ENCODE results near the gene MAPK14. TPM values are rescaled to one million over a fixed set of nuclear protein-coding genes. Genes with fewer than 3 reads are reported as not detected.
A peak's percentile ranks its signal among the peaks of the same experiment; 100 is the strongest.

The MAPK14 gene
- total and polyA plus RNA-seq, 12 donors, result 11.3 to 119 (median 49.3) TPM

- H3K27me3 ChIP-seq, result no peaks in the 10 kb centered on the region
- peaks cover 11 to 23% of the 10 kb centered on the region in 2 donors for H3K4me1 ChIP-seq (replicated peaks in 1 of 2)
- no peaks in the 10 kb centered on the region for H3K9me3 ChIP-seq (replicated peaks in 1 of 3)
- no peak overlapping the region for H3K27ac ChIP-seq
- H3K4me3 ChIP-seq, result no peak overlapping the region
- peaks cover 0 to 4% of the 10 kb centered on the region in 2 donors for H3K36me3 ChIP-seq (replicated peaks in 1 of 2)
- whole genome bisulfite sequencing, 4 donors, result 50 to 89% (median 84%) methylated on average over 2 to 4 of the region's 4 CpGs
- intact Hi-C loops (cut with DNase I), result no loop called here
- no peak for TF ChIP-seq CTCF (IDR thresholded peaks at IDR 0.05)
- no peak for TF ChIP-seq POLR2A (IDR thresholded peaks at IDR 0.05)
- no peak for DNase-seq
These were observed 117.9 kb downstream of the MAPK14 start for GRCh38 chr6:36145495-36145894.

DNA sequence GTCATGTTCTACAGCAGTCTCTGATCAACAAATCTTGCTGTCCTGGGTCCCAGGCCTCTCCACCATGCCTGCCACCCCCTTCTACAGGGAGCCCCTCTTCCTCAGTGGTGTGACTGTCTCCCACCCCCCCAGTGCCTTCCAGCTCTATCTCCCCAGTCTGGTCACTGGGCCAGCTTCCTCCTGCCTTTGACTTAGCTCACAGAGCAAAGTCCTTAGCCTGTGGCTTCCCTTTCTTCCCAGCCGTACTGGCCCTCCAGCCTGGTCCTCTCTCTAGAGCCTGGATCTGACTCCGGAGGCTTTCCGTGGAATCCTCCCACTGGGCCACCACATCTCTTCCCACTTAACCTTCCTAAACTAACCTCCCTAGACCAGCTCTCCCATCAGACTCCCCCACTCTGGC, 119.7 kb downstream of the MAPK14 start:
- no peaks in the 10 kb centered on the region for H3K27me3 ChIP-seq
- no peaks in the 10 kb centered on the region for H3K36me3 ChIP-seq (replicated peaks in 1 of 2)
- H3K27ac ChIP-seq, result no peak overlapping the region
- H3K9me3 ChIP-seq (replicated peaks in 1 of 3), result no peaks in the 10 kb centered on the region
- peaks cover 24 to 35% of the 10 kb centered on the region in 2 donors for H3K4me1 ChIP-seq (replicated peaks in 1 of 2)
- no peak for TF ChIP-seq POLR2A (IDR thresholded peaks at IDR 0.05)
- no peak for TF ChIP-seq CTCF (IDR thresholded peaks at IDR 0.05)
- intact Hi-C loops (cut with DNase I), result no loop called here
- DNase-seq, result peak in 1 of 7 donors; percentile 22
- WGBS, 4 donors, result 87 to 93% (median 90%) methylated on average over 3 of the region's 3 CpGs
- H3K4me3 ChIP-seq, result no peak overlapping the region

GRCh38 chr6:36149476-36149875, 121.9 kb downstream of the MAPK14 start:
- Histone ChIP-seq H3K27ac (peak overlapping the region in 3 of 5 donors; percentile 73 to 78 (median 78)), H3K9me3 (replicated peaks in 1 of 3) (no peaks in the 10 kb centered on the region), H3K36me3 (replicated peaks in 1 of 2) (no peaks in the 10 kb centered on the region), H3K27me3 (no peaks in the 10 kb centered on the region), H3K4me1 (replicated peaks in 1 of 2) (peaks cover 24 to 35% of the 10 kb centered on the region in 2 donors), H3K4me3 (no peak overlapping the region)
- DNase-seq, result no peak
- no peak for TF ChIP-seq POLR2A (IDR thresholded peaks at IDR 0.05)
- TF ChIP-seq CTCF (IDR thresholded peaks at IDR 0.05), result no peak
- intact Hi-C loops (cut with DNase I), result no loop called here

- Histone ChIP-seq H3K4me3 (no peak overlapping the region), H3K4me1 (replicated peaks in 1 of 2) (peaks cover 24 to 35% of the 10 kb centered on the region in 2 donors), H3K27ac (peak overlapping the region in 4 of 5 donors; percentile 41 to 78 (median 76)), H3K36me3 (replicated peaks in 1 of 2) (no peaks in the 10 kb centered on the region), H3K9me3 (replicated peaks in 1 of 3) (no peaks in the 10 kb centered on the region), H3K27me3 (no peaks in the 10 kb centered on the region)
- TF ChIP-seq POLR2A (IDR thresholded peaks at IDR 0.05), result no peak
- no peak for TF ChIP-seq CTCF (IDR thresholded peaks at IDR 0.05)
- intact Hi-C loops (cut with DNase I), result no loop called here
- DNase-seq, result no peak
- WGBS, 4 donors, result 27 to 48% (median 37%) methylated on average over 3 of the region's 3 CpGs
These were observed 122.7 kb downstream of the MAPK14 start for GRCh38 chr6:36150283-36150682.
